DLD1 (cell line): ENCODE results near the gene MYO1E.
"Not testable (repeated sequence)": the region's sequence is repeated elsewhere in the genome, so short reads cannot be mapped to it uniquely, and the experiment has no call there.

Experiments
- in situ Hi-C: cut with HindIII; loops from 2 replicates; pipeline ENCODE4 v1.10.0; 2017; ENCODE audit warnings: low sequenced_read_pairs

The MYO1E gene

GRCh38 chr15:59372352-59373211, at the start of gene MYO1E:
TSS of gene MYO1E (minus strand) at chr15:59372871. CDS start at chr15:59372500, 371 bp downstream.
- in situ Hi-C loops, result no loop called here

GRCh38 chr15:59420986-59421618, 48.4 kb upstream of the MYO1E start:
- in situ Hi-C loops, result no loop called here

GRCh38 chr15:59420108-59420507, 47.4 kb upstream of the MYO1E start:
- in situ Hi-C loops, result no loop called here

GRCh38 chr15:59419170-59419569, 46.5 kb upstream of the MYO1E start:
- in situ Hi-C loops, result no loop called here

GRCh38 chr15:59416816-59417215, 44.1 kb upstream of the MYO1E start:
- in situ Hi-C loops, result no loop called here

GRCh38 chr15:59413577-59413976, 40.9 kb upstream of the MYO1E start:
- in situ Hi-C loops, result no loop called here

- in situ Hi-C loops, result no loop called here
These were observed 37.8 kb upstream of the MYO1E start for GRCh38 chr15:59410391-59410896.

GRCh38 chr15:59407946-59408345, 35.3 kb upstream of the MYO1E start:
- in situ Hi-C loops, result no loop called here

GRCh38 chr15:59406446-59406845, 33.8 kb upstream of the MYO1E start:
- in situ Hi-C loops, result no loop called here

GRCh38 chr15:59405079-59405478, 32.4 kb upstream of the MYO1E start:
- in situ Hi-C loops, result no loop called here

GRCh38 chr15:59401824-59402569, 29.3 kb upstream of the MYO1E start:
- in situ Hi-C loops, result no loop called here

- in situ Hi-C loops, result not testable (repeated sequence)
These were observed 28.6 kb upstream of the MYO1E start for GRCh38 chr15:59401051-59401823.

GRCh38 chr15:59400103-59400813, 27.6 kb upstream of the MYO1E start:
- in situ Hi-C loops, result no loop called here

- in situ Hi-C loops, result no loop called here
These were observed 26.9 kb upstream of the MYO1E start for GRCh38 chr15:59399465-59400102.

GRCh38 chr15:59398220-59398619, 25.5 kb upstream of the MYO1E start:
- in situ Hi-C loops, result no loop called here

- in situ Hi-C loops, result no loop called here
These were observed 24.0 kb upstream of the MYO1E start for GRCh38 chr15:59396679-59397078.

GRCh38 chr15:59396211-59396610, 23.5 kb upstream of the MYO1E start:
- in situ Hi-C loops, result no loop called here

- in situ Hi-C loops, result no loop called here
These were observed 21.5 kb upstream of the MYO1E start for GRCh38 chr15:59394166-59394661.

- in situ Hi-C loops, result no loop called here
These were observed 19.6 kb upstream of the MYO1E start for GRCh38 chr15:59392299-59392698.
